ENCODE results near the gene USP53.
"Not testable (repeated sequence)": the region's sequence is repeated elsewhere in the genome, so short reads cannot be mapped to it uniquely, and the experiment has no call there.

USP53 gene

DNA sequence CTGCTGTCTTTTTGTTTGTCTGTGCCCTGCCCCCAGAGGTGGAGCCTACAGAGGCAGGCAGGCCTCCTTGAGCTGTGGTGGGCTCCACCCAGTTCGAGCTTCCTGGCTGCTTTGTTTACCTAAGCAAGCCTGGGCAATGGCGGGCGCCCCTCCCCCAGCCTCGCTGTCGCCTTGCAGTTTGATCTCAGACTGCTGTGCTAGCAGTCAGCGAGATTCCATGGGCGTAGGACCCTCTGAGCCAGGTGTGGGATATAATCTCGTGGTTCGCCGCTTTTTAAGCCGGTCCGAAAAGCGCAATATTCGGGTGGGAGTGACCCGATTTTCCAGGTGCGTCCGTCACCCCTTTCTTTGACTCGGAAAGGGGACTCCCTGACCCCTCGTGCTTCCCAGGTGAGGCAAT lies 67.0 kb downstream of the USP53 start:
- FAIRE-seq = not testable (repeated sequence)

- not testable (repeated sequence) for FAIRE-seq
These were observed 67.4 kb downstream of the USP53 start for GRCh38 chr4:119279945-119280344.

GRCh38 chr4:119281393-119281792 lies 68.9 kb downstream of the USP53 start:
- no peak for FAIRE-seq

GRCh38 chr4:119284876-119285780 lies 72.6 kb downstream of the USP53 start:
- peak; percentile 5 for FAIRE-seq

DNA sequence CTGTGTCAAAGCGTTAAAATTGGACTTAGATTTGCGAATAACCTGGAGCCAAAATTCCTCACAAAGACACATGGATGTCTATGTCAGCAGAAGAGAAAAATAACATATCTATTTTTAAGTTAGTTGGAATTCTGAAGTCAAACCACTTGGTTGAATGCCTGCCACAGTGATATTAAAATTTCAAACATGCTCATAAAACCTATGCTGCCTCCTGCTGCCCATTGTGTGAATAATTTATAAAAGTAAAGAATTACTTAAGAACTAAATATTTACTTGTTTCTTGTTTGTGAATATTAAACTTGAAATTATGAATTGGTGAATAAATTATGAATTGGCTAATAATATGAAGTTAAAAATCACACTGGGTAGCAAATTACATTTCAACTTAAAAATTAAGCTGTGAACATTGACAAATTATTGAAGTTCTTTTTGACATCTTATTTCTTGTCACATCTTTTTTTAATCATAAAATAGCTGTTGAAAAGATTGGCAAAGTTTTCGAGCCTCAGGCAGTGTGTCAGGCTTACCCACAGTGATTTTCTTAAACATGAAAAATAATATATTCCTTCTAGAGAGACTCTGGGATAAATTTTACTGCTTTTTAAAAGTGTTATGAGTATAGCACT lies 74.0 kb downstream of the USP53 start:
- peak; percentile 72 for FAIRE-seq

DNA sequence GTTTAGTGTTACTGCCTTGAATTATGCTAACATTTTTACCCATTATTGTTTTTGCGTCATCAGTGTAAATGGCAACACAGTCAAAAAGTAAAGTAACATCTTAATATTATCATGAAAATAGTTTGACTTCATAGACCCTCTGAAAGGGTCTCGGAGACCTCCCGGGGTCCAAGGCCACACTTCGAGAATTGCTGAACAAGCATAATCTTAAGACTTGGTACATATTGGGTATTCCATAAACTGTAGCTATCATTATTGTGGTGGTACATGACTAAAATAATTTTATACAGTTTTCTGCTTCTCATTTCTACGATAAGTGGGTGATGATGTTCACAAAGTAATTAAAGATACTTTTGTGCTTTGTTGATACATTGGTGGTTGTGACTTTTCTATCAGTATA lies 76.8 kb downstream of the USP53 start:
- FAIRE-seq = no peak

DNA sequence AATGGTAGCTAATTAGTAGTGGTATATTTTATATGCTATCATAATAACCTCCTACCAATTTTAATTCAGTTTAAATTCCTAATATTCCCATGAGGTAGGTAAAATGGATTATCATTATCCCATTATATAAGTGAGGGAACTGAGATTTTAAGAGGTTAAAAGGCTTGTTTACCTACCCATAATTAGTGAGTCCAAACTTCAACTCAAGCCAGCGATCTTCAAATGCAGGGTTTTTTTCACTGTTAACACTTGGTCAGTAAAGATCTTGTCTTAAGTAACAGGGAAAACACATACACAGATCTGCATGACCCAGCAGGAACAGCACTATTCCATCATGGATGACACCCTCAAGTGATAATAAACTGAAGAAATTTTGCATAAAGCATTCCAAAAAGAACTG lies 78.1 kb downstream of the USP53 start:
- no peak for FAIRE-seq

- no peak for FAIRE-seq
These were observed 83.8 kb downstream of the USP53 start for GRCh38 chr4:119296356-119296755.

GRCh38 chr4:119297795-119298194 lies 85.3 kb downstream of the USP53 start:
- FAIRE-seq = no peak

- FAIRE-seq = no peak
These were observed 86.8 kb downstream of the USP53 start for GRCh38 chr4:119299260-119299671.

- no peak for FAIRE-seq
These were observed 87.2 kb downstream of the USP53 start for GRCh38 chr4:119299741-119300100.

GRCh38 chr4:119300101-119300978 lies 87.8 kb downstream of the USP53 start:
- no peak for FAIRE-seq

DNA sequence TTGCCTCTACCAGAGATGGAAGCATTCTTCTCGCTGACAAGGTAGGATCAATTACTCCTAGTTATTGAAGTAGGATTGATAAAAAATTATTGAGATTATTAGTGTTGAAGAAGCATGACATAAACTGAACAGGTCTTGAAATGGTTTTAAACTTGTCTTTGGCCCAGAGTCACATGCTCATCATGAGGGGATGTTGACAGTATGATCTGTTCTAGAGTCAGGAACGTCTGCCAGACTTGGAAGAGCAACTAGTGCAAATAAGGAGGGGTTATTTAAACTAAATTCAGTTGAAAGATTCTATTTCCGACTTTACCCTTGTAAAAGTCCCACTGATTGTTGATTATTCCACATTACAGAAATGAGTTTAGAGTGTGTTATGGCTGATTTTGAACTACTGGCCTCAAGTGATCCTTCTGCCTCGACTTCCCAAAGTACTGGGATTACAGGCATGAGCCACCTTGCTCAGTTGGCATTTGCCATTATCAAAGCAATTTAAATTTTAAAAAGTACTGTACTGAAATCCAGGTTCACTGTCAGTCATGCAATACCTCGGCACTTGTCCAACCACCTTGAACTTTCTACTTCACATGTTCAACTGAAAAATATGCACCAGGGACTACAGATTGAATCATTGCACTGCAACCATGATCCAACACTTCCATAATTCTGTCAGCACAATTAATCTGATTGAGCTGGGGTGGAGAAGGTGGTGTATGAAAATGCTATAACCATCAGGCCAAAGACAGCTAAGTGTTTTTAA lies 89.7 kb downstream of the USP53 start:
- no peak for FAIRE-seq

DNA sequence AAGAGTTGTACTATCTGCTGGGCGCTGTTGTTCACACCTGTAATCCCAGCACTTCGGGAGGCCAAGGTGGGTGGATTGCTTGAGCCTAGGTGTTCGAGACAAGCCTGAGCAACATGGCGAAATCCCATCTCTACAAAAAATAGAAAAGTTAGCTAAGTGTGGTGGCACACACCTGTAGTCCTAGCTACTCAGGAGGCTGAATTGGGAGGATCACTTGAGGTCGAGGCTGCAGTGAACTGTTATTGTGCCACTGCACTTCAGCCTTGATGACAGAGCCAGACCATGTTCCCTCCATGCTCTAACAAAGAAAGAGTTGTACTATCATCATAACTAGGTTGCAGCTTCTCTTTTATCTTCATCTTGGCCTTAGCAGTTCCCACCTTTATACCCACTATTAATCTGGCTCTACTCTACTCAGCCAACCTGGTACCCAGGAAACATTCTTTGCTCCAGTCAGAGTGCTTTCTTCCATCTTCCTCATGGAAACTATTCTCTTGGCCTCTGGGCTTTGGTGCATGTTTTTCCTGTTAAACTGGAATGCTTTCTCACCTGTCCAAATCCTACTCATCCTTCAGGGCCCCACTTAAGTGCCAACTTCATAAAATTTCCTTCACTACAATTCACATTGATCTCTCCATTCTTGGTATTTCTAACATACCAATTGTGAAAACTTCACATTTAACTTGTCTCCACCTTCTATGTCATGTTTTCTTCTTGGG lies 91.2 kb downstream of the USP53 start:
- no peak for FAIRE-seq

GRCh38 chr4:119304431-119304830 lies 91.9 kb downstream of the USP53 start:
- no peak for FAIRE-seq

GRCh38 chr4:119307606-119308005 lies 95.1 kb downstream of the USP53 start:
- no peak for FAIRE-seq

DNA sequence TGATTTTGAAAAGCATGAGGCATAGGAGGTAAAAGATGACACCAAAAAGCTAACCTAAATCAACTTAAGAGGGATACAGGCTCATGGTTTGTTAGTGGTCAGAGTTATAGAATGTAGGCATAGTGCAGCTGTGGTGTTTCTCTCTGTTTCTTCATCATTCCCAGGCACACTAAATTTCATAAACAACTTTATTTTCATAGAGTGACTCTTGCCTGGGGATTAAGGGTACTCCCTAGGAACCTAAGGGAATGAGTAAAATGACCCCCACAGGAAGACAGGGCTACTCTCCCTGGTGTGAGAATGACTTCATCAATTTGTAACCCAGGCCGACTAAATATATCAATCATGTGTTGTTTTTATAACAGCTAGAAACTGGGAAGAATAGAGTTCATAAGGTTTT lies 98.3 kb downstream of the USP53 start:
- no peak for FAIRE-seq

- no peak for FAIRE-seq
These were observed 100.7 kb downstream of the USP53 start for GRCh38 chr4:119313237-119313636.

DNA sequence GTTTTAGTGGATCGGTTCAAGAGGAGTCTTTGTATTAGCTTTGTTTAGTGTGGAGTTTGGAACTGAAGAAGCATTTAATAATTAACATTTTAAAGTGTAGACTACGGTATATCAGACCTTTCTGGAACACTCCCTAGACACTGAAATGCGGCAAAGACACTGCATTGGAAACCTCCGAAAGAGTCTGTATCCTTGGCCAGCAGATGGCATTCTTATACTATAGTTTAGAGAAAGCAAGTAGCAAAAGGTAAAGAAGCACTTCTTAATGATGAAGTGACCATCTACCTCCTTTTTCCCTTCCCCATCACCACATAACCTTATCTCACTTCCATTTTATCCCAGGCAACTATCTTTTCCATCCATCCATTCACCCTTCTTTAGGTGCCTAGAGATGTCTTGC lies 101.8 kb downstream of the USP53 start:
- no peak for FAIRE-seq

DNA sequence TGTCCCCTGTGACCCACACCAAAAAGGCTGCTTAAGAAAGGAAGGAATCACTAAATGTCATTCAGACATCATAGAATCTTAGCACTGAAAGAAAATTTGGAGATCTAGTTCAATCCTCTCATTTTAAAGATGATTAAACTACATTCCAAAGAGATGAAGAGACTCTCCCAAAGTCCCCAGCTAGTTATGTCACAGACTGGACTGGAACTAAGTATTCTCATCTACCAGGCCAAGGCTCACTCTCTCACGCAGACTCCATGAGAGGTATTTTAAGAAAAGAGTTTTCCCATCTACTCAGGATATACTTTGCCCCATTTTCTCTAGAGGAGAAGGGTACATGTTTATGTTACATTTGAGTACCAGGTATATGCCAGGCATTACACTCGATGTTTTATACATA lies 102.5 kb downstream of the USP53 start:
- FAIRE-seq = no peak

DNA sequence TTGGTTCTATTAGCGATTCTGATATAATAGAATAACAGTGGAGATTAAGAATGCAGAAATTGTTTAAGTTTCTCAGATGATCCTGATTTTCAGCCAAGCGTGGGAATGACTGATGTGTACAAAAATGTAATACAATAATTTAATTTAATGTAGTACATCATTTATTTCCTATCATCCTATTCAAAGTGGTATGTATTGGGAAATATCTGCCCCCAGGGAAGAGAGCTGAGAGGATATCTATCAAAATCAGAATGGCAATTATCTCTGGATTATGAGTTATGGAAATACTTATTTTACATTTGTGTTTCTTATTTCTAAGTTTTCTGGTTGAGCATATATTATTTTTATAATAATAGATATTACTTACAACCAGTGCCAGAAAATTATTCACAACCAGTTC lies 105.5 kb downstream of the USP53 start:
- FAIRE-seq = no peak
